Activated naive CD4-positive, alpha-beta T cell treated with anti-CD3 and anti-CD28 coated beads, Interleukin-2, amount 50 U/mL, for 72 hours (primary cell): ENCODE results near the gene ATF4. TPM values are rescaled to one million over a fixed set of nuclear protein-coding genes. Genes with fewer than 3 reads are reported as not detected.

Experiments used
- total RNA-seq, 2 donors: library from RNA; stranded (reverse); gene quantifications; one replicate each; pipeline ENCODE4 v1.2.3, GENCODE V29; 2022

The ATF4 gene
- total RNA-seq, 2 donors from 2014 or later: 460 to 506 TPM

Other genes starting within 250 kb of the ATF4 start
- 1,000 to 10,000 TPM; 2,348 to 3,152 TPM for gene RPL3, start 200.9 kb upstream of the ATF4 start, total RNA-seq
- 1 to 10 TPM in 1 of 2 donors, under 1 TPM in 1; 0.46 to 1.2 TPM for gene SYNGR1, start 170.6 kb upstream of the ATF4 start, total RNA-seq
- gene TAB1, start 120.8 kb upstream of the ATF4 start, total RNA-seq: 10 to 100 TPM; 14.0 to 22.0 TPM
- gene MGAT3, start 63.5 kb upstream of the ATF4 start, total RNA-seq: 1 to 10 TPM; 1.9 to 2.8 TPM
- 10 to 100 TPM; 37.5 to 52.2 TPM for gene MIEF1, start 18.3 kb upstream of the ATF4 start, total RNA-seq
- gene RPS19BP1, start 12.2 kb downstream of the ATF4 start, total RNA-seq: 10 to 100 TPM; 47.6 to 64.2 TPM
- gene CACNA1I, start 50.2 kb downstream of the ATF4 start, total RNA-seq: 1 to 10 TPM in 1 of 2 donors, under 1 TPM in 1; 0.27 to 1.4 TPM